ENCODE results near the gene CSN3. TPM values are rescaled to one million over a fixed set of nuclear protein-coding genes. Genes with fewer than 3 reads are reported as not detected.

CSN3 gene
- total RNA-seq, 1 experiment from 2014 or later = not detected

GRCh38 chr4:70298051-70298450, 55.7 kb downstream of the CSN3 start:
- no peak overlapping the region for H3K14ac ChIP-seq (ENCODE audit: insufficient read depth, low read length)
- H3K4me1 ChIP-seq (ENCODE audit: insufficient read depth, low read length) = no peaks in the 10 kb centered on the region
- no peaks in the 10 kb centered on the region for H3K23me2 ChIP-seq (ENCODE audit: insufficient read length, low read depth, low read length, poor library complexity, severe bottlenecking)
- no peak overlapping the region for H3K9ac ChIP-seq (ENCODE audit: extremely low read depth, insufficient read length, low read length)
- H2BK5ac ChIP-seq (ENCODE audit: insufficient read length, low read length) = no peak overlapping the region
- H3K4ac ChIP-seq (ENCODE audit: low read depth, low read length) = no peak overlapping the region
- H4K5ac ChIP-seq (ENCODE audit: insufficient read length, low read depth, low read length) = no peak overlapping the region
- H3K56ac ChIP-seq (ENCODE audit: insufficient read length, low read depth, low read length) = no peak overlapping the region
- Mint-ChIP-seq H3K4me1 (peaks cover 4% of the 10 kb centered on the region in 2 experiments; a peak in 2 of 4 replicates), H3K27ac (no peak overlapping the region), H3K4me3 (no peak overlapping the region), H3K9me3 (no peaks in the 10 kb centered on the region), H3K36me3 (ENCODE audit: insufficient read depth in 1 of 3, low read depth in 3 of 3) (no peaks in the 10 kb centered on the region), H3K27me3 (ENCODE audit: low read depth) (no peaks in the 10 kb centered on the region)
- no peak overlapping the region for H2BK12ac ChIP-seq (ENCODE audit: insufficient read length, low read depth, low read length)
- no peaks in the 10 kb centered on the region for H3K9me3 ChIP-seq (ENCODE audit: control insufficient read depth, low read depth, low read length)
- H4K91ac ChIP-seq (ENCODE audit: insufficient read length, low read depth, low read length) = no peak overlapping the region
- TF ChIP-seq CTCF (conservative IDR thresholded peaks at IDR 0.05) = no peak
- no peaks in the 10 kb centered on the region for H3K27me3 ChIP-seq (ENCODE audit: insufficient read depth, low read length)
- no peak overlapping the region for H2BK15ac ChIP-seq (ENCODE audit: low read depth, low read length)
- no peak overlapping the region for H3K27ac ChIP-seq (ENCODE audit: insufficient read length, low read depth, low read length)
- H4K8ac ChIP-seq (replicated peaks; ENCODE audit: insufficient read length, low read depth, low read length) = no peak overlapping the region
- H2AFZ ChIP-seq (ENCODE audit: low read length) = no peak overlapping the region
- H3K18ac ChIP-seq (ENCODE audit: insufficient read length, low read depth, low read length) = no peak overlapping the region
- no CpG with 5 or more reads among the region's 1 CpG for WGBS (ENCODE audit: extremely low coverage, insufficient read length, low lambda C conversion rate)
- H3K23ac ChIP-seq (ENCODE audit: insufficient read length, low read depth, low read length) = no peak overlapping the region
- no peaks in the 10 kb centered on the region for H4K20me1 ChIP-seq (ENCODE audit: control insufficient read depth, insufficient read depth, insufficient read length)
- no peaks in the 10 kb centered on the region for H3K79me2 ChIP-seq (ENCODE audit: insufficient read depth, low read length)
- H3T11ph ChIP-seq (ENCODE audit: low read length) = no peak overlapping the region
- H2AK5ac ChIP-seq (ENCODE audit: insufficient read length, low read length) = no peak overlapping the region
- no peak for DNase-seq
- no peaks in the 10 kb centered on the region for H3K79me1 ChIP-seq (ENCODE audit: insufficient read depth, low read depth, low read length, poor library complexity, severe bottlenecking)
- no peak overlapping the region for H3K4me2 ChIP-seq (ENCODE audit: insufficient read depth, insufficient read length, low read length)
- no peak overlapping the region for H2BK20ac ChIP-seq (ENCODE audit: low read depth, low read length, poor library complexity, severe bottlenecking)
- no peak overlapping the region for H2BK120ac ChIP-seq (ENCODE audit: low read depth, low read length, poor library complexity, severe bottlenecking)
